ENCODE data around the gene CRACR2A.

The CRACR2A gene

DNA sequence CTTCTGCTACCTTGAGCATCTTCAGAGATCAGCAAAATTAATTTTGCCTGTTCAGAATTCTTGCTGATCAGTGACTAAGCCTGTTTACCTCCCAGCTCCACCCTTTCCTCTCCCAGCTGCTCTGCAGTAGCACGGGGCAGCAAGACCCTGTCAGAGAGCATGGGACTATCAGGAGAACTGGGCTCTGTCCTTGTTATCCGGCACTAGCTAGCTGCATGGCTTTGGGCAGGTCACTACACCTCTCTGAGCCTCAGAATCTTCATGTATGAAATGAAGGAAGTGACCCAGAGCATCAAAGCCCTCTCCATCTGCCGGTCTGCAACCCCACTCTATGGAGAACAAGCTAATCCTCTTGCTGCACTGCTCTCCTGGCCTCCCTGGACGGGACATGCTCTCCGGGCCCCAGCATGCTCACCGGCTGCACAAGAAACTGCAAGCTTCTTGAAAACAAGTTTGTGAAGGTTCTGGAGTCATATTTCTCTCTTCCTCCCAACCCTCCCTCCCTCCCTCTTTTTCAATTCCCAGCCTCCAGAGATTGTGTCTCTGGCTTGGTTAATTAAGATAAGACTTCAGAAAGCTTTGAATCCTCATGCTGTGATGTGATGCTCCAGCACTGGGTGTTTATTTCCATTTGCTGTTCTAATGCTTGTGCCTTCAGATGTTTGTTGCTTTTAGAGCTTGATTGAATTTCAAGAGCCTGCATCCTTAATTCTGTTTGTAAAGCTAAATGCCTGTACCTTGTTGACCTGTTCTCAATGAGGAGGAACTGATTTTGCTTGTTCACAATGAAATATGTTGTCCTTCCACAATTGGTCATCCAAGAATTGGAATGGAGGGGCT is 101.1 kb downstream of the CRACR2A start:
- Histone ChIP-seq H3K27ac (ENCODE audit: low read length) (no peak overlapping the region), H3K9me3 (ENCODE audit: control insufficient read depth, low read depth, low read length) (no peaks in the 10 kb centered on the region), H3K27me3 (ENCODE audit: control insufficient read depth, insufficient read depth, low read length) (no peaks in the 10 kb centered on the region), H3K9ac (ENCODE audit: low read length) (no peak overlapping the region), H3K36me3 (ENCODE audit: control insufficient read depth, low read depth, low read length) (no peaks in the 10 kb centered on the region), H3K4me3 (ENCODE audit: low read length) (no peak overlapping the region), H3K4me1 (ENCODE audit: control insufficient read depth, low read depth, low read length) (no peaks in the 10 kb centered on the region)

DNA sequence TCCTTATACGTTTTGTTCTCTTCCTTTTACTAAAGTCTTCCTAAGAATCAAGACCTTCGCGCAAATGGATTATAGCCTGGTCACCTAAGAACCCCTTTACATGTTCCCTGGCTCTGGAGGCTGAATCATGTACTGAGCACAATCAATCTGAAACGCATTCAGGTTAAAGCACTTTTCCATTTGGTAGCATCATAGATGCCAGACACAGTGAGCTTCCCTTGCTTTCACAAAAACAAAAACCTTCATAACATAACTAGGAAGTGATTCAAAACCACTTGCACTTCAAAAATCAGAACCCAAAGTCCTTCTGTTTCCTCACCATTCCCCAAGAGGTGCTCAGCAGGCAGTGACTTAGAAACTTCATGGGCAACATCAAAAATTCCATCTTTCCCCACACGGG is 105.4 kb downstream of the CRACR2A start:
- H3K36me3 ChIP-seq (ENCODE audit: control insufficient read depth, low read depth, low read length) = no peaks in the 10 kb centered on the region
- no peaks in the 10 kb centered on the region for H3K4me1 ChIP-seq (ENCODE audit: control insufficient read depth, low read depth, low read length)
- H3K4me3 ChIP-seq (ENCODE audit: low read length) = no peak overlapping the region
- no peak overlapping the region for H3K27ac ChIP-seq (ENCODE audit: low read length)
- no peaks in the 10 kb centered on the region for H3K9me3 ChIP-seq (ENCODE audit: control insufficient read depth, low read depth, low read length)
- H3K9ac ChIP-seq (ENCODE audit: low read length) = no peak overlapping the region
- no peaks in the 10 kb centered on the region for H3K27me3 ChIP-seq (ENCODE audit: control insufficient read depth, insufficient read depth, low read length)

DNA sequence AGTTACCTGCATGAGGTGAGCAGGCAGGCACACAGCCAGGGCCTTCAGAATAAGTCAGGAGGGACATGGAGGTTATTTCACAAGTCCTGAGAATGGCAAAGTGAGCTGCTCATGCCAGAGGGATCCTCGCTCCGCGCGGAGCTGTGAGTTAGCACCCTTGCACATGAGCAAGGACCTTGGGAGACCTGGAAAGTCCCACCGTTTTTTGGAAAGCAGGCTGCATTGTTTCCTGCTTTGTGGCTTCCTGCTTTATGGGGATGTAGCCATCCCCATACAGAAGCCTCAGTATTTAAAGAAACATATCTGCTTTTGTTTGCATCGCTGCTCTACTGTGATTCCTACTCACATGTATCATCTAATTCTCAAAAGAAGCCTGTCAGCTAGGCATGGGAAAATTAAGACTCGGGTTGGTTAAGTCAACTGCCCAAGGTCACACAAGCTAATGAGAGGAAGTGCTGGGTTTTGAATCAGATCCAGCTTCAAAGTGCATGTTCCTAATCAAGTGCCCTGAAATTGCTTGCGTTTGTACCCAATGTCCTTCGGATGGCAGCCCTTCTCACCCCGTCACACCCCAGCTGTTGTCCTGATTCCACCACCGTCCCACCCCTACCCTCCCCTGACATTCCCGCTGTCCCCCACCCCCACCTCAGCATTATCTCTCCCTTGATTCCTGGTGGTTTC is 106.2 kb downstream of the CRACR2A start:
- H3K4me1 ChIP-seq (ENCODE audit: control insufficient read depth, low read depth, low read length) = no peaks in the 10 kb centered on the region
- no peak overlapping the region for H3K9ac ChIP-seq (ENCODE audit: low read length)
- H3K27ac ChIP-seq (ENCODE audit: low read length) = no peak overlapping the region
- H3K27me3 ChIP-seq (ENCODE audit: control insufficient read depth, insufficient read depth, low read length) = no peaks in the 10 kb centered on the region
- no peak overlapping the region for H3K4me3 ChIP-seq (ENCODE audit: low read length)
- H3K9me3 ChIP-seq (ENCODE audit: control insufficient read depth, low read depth, low read length) = no peaks in the 10 kb centered on the region
- no peaks in the 10 kb centered on the region for H3K36me3 ChIP-seq (ENCODE audit: control insufficient read depth, low read depth, low read length)

DNA sequence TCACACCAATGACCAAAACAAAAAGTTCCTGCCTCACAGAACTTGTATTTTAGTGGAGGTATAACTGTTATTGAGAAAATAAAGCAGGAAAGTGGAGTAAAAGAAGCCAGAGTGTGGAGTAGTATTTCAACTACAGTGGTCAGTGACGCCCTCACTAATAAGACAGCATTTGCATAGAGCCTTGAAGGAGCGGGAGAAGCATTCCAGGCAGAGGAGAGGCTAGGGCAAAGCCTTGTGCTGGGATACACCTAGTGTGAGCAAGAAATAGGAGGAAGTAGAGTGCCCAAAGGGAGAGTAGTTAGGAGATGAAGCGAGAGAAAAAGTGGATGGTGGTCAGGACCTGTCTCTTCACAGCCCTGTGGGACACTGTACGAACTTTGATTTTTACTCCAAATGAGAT is 107.8 kb downstream of the CRACR2A start:
- no peaks in the 10 kb centered on the region for H3K4me1 ChIP-seq (ENCODE audit: control insufficient read depth, low read depth, low read length)
- H3K9ac ChIP-seq (ENCODE audit: low read length) = no peak overlapping the region
- no peak overlapping the region for H3K27ac ChIP-seq (ENCODE audit: low read length)
- no peaks in the 10 kb centered on the region for H3K36me3 ChIP-seq (ENCODE audit: control insufficient read depth, low read depth, low read length)
- H3K4me3 ChIP-seq (ENCODE audit: low read length) = no peak overlapping the region
- no peaks in the 10 kb centered on the region for H3K9me3 ChIP-seq (ENCODE audit: control insufficient read depth, low read depth, low read length)
- no peaks in the 10 kb centered on the region for H3K27me3 ChIP-seq (ENCODE audit: control insufficient read depth, insufficient read depth, low read length)

DNA sequence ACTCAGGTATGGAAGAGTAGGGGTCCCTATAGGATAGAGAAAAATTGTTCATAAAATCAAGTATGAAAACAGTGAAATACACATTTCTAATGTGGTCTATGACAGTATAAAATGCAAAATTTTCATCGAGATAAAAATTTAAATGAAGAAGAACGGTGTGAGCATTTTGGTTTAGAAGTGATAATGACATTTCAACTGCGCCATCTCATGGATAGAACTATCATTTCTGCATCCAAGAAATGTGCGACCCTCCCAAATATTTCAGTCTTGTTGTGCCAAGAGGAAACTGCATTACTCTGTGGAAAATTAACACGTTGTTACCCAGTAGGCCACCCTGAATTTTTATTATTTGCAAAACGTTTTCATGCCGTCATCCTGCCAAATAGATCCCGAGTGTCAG is 108.8 kb downstream of the CRACR2A start:
- no peaks in the 10 kb centered on the region for H3K9me3 ChIP-seq (ENCODE audit: control insufficient read depth, low read depth, low read length)
- no peaks in the 10 kb centered on the region for H3K4me1 ChIP-seq (ENCODE audit: control insufficient read depth, low read depth, low read length)
- no peaks in the 10 kb centered on the region for H3K27me3 ChIP-seq (ENCODE audit: control insufficient read depth, insufficient read depth, low read length)
- no peak overlapping the region for H3K9ac ChIP-seq (ENCODE audit: low read length)
- no peak overlapping the region for H3K27ac ChIP-seq (ENCODE audit: low read length)
- no peaks in the 10 kb centered on the region for H3K36me3 ChIP-seq (ENCODE audit: control insufficient read depth, low read depth, low read length)
- no peak overlapping the region for H3K4me3 ChIP-seq (ENCODE audit: low read length)

DNA sequence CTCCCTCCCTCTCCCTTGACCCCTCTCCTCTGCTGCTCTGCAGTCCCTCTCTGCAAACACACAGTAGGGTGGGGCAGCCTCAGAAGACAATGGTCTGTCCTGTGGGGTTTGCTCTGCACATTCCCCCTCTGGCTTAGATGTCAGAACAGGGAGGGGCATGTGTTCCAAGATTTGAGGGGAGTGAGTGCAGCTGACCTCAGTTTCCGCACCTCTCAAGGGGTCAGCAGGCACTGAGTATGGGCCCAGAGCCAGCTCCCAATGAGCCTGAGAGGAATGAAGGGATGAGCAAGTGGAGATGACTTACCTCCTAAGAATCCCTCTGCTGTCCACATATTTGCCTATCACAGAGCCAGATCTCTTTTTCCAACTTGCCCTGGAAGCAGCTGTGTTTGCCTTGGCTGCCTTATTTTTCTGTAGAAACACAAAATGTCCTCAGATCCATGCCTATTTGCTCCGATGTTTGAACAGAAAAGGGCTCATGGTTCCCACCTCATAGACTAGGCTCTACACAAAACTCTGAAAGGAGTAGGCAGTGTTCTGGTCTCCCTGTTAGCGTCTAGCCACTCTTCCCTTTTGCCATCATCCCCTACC is 111.4 kb downstream of the CRACR2A start:
- Histone ChIP-seq H3K27ac (ENCODE audit: low read length) (no peak overlapping the region), H3K36me3 (ENCODE audit: control insufficient read depth, low read depth, low read length) (no peaks in the 10 kb centered on the region), H3K9me3 (ENCODE audit: control insufficient read depth, low read depth, low read length) (no peaks in the 10 kb centered on the region), H3K9ac (ENCODE audit: low read length) (no peak overlapping the region), H3K4me3 (ENCODE audit: low read length) (no peak overlapping the region), H3K27me3 (ENCODE audit: control insufficient read depth, insufficient read depth, low read length) (no peaks in the 10 kb centered on the region), H3K4me1 (ENCODE audit: control insufficient read depth, low read depth, low read length) (no peaks in the 10 kb centered on the region)

DNA sequence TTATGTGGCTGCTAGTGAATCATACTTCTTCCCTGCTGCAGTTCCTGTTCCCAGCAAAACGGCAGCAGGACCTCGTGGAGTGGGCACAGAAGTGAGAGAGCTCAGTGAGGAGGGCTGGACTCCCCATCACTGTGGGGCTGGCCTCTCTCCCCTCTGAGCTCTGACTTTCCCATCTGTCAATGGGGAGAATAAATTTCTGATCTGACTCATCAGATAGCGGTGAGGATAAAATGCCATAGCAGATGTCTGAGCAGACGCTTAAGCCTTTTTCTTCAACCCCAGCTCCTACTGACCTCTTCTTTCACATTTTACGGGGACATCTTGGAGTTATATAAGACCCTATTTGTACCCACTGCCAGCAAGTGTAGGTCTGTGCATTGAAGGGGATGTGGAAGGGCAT is 116.6 kb downstream of the CRACR2A start:
- Histone ChIP-seq H3K4me1 (ENCODE audit: control insufficient read depth, low read depth, low read length) (no peaks in the 10 kb centered on the region), H3K9me3 (ENCODE audit: control insufficient read depth, low read depth, low read length) (no peaks in the 10 kb centered on the region), H3K27ac (ENCODE audit: low read length) (no peak overlapping the region), H3K4me3 (ENCODE audit: low read length) (no peak overlapping the region), H3K36me3 (ENCODE audit: control insufficient read depth, low read depth, low read length) (no peaks in the 10 kb centered on the region), H3K9ac (ENCODE audit: low read length) (no peak overlapping the region), H3K27me3 (ENCODE audit: control insufficient read depth, insufficient read depth, low read length) (no peaks in the 10 kb centered on the region)

DNA sequence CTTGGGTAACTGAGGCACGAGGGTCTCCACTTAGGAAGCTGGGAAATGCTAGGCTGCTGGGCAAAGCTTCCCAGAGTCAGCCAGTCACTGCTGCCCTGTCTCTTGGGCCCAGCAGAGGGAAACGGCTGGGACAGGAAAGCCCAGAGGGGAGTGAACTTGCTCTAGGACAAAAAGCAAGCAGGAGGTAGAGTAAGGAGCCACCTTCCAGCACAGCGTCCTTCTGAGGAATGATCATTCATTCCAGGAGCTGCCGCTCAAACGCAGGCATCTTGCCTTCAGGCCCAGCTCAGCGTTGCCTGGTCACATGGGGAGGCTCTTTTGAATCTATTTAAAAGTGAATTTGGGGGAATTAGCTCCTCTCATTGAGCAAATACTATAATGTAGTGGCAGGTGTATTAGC is 118.6 kb downstream of the CRACR2A start:
- H3K4me1 ChIP-seq (ENCODE audit: control insufficient read depth, low read depth, low read length) = no peaks in the 10 kb centered on the region
- no peaks in the 10 kb centered on the region for H3K27me3 ChIP-seq (ENCODE audit: control insufficient read depth, insufficient read depth, low read length)
- H3K27ac ChIP-seq (ENCODE audit: low read length) = no peak overlapping the region
- no peak overlapping the region for H3K9ac ChIP-seq (ENCODE audit: low read length)
- H3K9me3 ChIP-seq (ENCODE audit: control insufficient read depth, low read depth, low read length) = no peaks in the 10 kb centered on the region
- no peak overlapping the region for H3K4me3 ChIP-seq (ENCODE audit: low read length)
- no peaks in the 10 kb centered on the region for H3K36me3 ChIP-seq (ENCODE audit: control insufficient read depth, low read depth, low read length)

DNA sequence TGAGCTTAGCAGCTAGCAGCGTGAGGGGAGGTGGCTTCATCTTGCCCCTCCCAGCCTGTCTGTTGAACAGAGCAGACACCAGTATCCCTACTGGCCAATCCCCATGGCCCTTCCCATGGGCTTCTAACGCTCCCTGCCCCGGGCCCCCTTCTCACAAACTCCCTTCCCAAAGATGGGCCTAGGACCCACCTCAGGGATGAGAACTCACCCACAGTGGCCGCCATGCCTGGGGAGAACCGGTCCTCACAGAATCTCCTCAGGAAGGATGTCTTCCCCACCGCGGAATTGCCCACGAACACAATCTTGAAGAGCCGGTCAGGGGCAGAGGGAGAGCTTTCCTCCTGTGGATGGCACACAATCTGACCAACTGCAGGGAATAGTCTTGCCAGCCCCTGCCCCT is 119.5 kb downstream of the CRACR2A start:
- Histone ChIP-seq H3K9me3 (ENCODE audit: control insufficient read depth, low read depth, low read length) (no peaks in the 10 kb centered on the region), H3K27ac (ENCODE audit: low read length) (no peak overlapping the region), H3K36me3 (ENCODE audit: control insufficient read depth, low read depth, low read length) (no peaks in the 10 kb centered on the region), H3K4me3 (ENCODE audit: low read length) (no peak overlapping the region), H3K27me3 (ENCODE audit: control insufficient read depth, insufficient read depth, low read length) (no peaks in the 10 kb centered on the region), H3K4me1 (ENCODE audit: control insufficient read depth, low read depth, low read length) (no peaks in the 10 kb centered on the region), H3K9ac (ENCODE audit: low read length) (no peak overlapping the region)

DNA sequence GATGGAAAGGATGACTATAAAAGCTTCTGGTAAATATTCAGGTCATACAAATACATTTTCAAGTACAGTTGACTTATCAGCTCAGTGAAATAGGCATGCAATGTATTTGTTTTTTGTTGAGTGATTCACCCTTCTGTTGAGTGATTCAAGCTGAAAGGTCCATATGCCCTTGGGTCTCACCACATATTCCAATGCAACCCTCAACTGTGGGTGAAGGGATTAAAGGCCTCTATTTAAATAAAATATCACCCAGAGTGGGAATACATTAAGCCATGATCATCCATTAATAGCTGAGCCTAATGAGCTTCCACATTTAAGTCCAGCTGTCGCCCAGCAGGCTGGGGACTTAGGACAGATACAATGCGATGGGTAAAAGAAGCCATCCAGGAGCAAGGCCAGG is 120.2 kb downstream of the CRACR2A start:
- Histone ChIP-seq H3K9ac (ENCODE audit: low read length) (no peak overlapping the region), H3K4me1 (ENCODE audit: control insufficient read depth, low read depth, low read length) (no peaks in the 10 kb centered on the region), H3K4me3 (ENCODE audit: low read length) (no peak overlapping the region), H3K36me3 (ENCODE audit: control insufficient read depth, low read depth, low read length) (no peaks in the 10 kb centered on the region), H3K27ac (ENCODE audit: low read length) (no peak overlapping the region), H3K27me3 (ENCODE audit: control insufficient read depth, insufficient read depth, low read length) (no peaks in the 10 kb centered on the region), H3K9me3 (ENCODE audit: control insufficient read depth, low read depth, low read length) (no peaks in the 10 kb centered on the region)

DNA sequence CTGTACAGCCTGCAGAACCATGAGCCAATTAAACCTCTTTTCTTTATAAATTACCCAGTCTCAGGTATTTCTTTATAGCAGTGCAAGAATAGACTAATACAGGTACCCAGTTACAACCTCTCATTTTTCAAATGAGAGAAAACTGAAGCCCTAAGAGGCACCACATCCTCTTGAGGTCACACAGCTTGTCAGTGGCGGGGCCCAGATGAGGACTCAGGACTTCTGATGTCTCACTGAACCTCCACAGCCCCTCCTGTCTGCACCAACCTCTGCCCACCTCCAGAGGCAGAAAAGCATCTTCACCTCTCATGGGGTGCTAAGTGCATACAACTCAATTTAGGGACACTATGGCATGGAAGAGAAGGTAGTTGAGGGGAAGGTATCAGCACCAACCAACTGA is 120.7 kb downstream of the CRACR2A start:
- Histone ChIP-seq H3K27me3 (ENCODE audit: control insufficient read depth, insufficient read depth, low read length) (no peaks in the 10 kb centered on the region), H3K4me1 (ENCODE audit: control insufficient read depth, low read depth, low read length) (no peaks in the 10 kb centered on the region), H3K27ac (ENCODE audit: low read length) (no peak overlapping the region), H3K4me3 (ENCODE audit: low read length) (no peak overlapping the region), H3K9me3 (ENCODE audit: control insufficient read depth, low read depth, low read length) (no peaks in the 10 kb centered on the region), H3K9ac (ENCODE audit: low read length) (no peak overlapping the region), H3K36me3 (ENCODE audit: control insufficient read depth, low read depth, low read length) (no peaks in the 10 kb centered on the region)

Data from iPS-18a (cell line).